Naive thymus-derived CD4-positive, alpha-beta T cell (primary cell): ENCODE data around the gene FSHB. TPM values are rescaled to one million over a fixed set of nuclear protein-coding genes. Genes with fewer than 3 reads are reported as not detected.

ENCODE experiments used
- ATAC-seq: fragments of 150-1000 bp; cut with Tn5 transposase; 2 replicates; pipeline ENCODE4 v1.10.0; 2021; ENCODE audit warnings: mild to moderate bottlenecking, moderate library complexity
- CTCF ChIA-PET: fragments of 350-600 bp; sonication (Branson Sonifier 250); formaldehyde crosslinking; loops from one replicate; lab custom pipeline; 2021; ENCODE audit warnings: antibody characterized with exemption; lab: Charles Lee
- POLR2A ChIA-PET: fragments of 350-600 bp; sonication (Branson Sonifier 250); formaldehyde crosslinking; loops from one replicate; lab custom pipeline; 2021; ENCODE audit warnings: antibody characterized with exemption, inconsistent platforms; lab: Charles Lee
- DNase-seq, 9 donors: peaks; one replicate each; pipeline versions ENCODE4 v3.0.0 to v3.0.0-alpha.2; 2020 to 2022; ENCODE audit warnings: mixed read lengths in 1 of 9
- H3K27ac ChIP-seq: one replicate; pipeline ENCODE4 v1.7.0; 2013; ENCODE audit warnings: mild to moderate bottlenecking, low read depth, low read length, moderate library complexity
- H3K27me3 ChIP-seq, 2 donors: one replicate each; pipeline ENCODE4 v1.7.0; 2013; ENCODE audit warnings: low read length in 2 of 2, mild to moderate bottlenecking in 2 of 2, moderate library complexity in 2 of 2; ENCODE audit not compliant: control insufficient read depth in 2 of 2, insufficient read depth in 2 of 2
- H3K36me3 ChIP-seq, 3 experiments: 1 replicate in 2 of 3; 2 replicates in 1 of 3; pipeline ENCODE4 v1.7.0; 2013; ENCODE audit warnings: low read length in 3 of 3, mild to moderate bottlenecking in 3 of 3, moderate library complexity in 1 of 3; ENCODE audit not compliant: insufficient read depth in 3 of 3, control insufficient read depth in 2 of 3
- H3K4me1 ChIP-seq, 2 donors: one replicate each; pipeline ENCODE4 v1.7.0; 2013; ENCODE audit warnings: low read length in 2 of 2, mild to moderate bottlenecking in 2 of 2, moderate library complexity in 1 of 2; ENCODE audit not compliant: control insufficient read depth in 2 of 2, insufficient read depth in 2 of 2
- H3K4me3 ChIP-seq: 2 replicates; pipeline ENCODE4 v1.7.0; 2013; ENCODE audit warnings: mild to moderate bottlenecking, low read length
- H3K9me3 ChIP-seq, 3 experiments: 1 replicate in 2 of 3; 2 replicates in 1 of 3; pipeline ENCODE4 v1.7.0; 2013; ENCODE audit warnings: low read length in 3 of 3; ENCODE audit not compliant: control insufficient read depth in 2 of 3
- H3K27ac Mint-ChIP-seq, 9 donors: one replicate each; pipeline ENCODE4 v1.8.0; 2020 to 2022; ENCODE audit warnings: mixed read lengths in 9 of 9, mild to moderate bottlenecking in 8 of 9, moderate library complexity in 5 of 9, inconsistent platforms in 2 of 9
- H3K27me3 Mint-ChIP-seq, 5 donors: one replicate each; pipeline ENCODE4 v1.8.0; 2021 to 2022; ENCODE audit warnings: mixed read lengths in 5 of 5, mild to moderate bottlenecking in 1 of 5
- H3K36me3 Mint-ChIP-seq, 5 donors: one replicate each; pipeline ENCODE4 v1.8.0; 2020 to 2022; ENCODE audit warnings: mixed read lengths in 5 of 5, mild to moderate bottlenecking in 3 of 5, inconsistent platforms in 1 of 5
- H3K4me1 Mint-ChIP-seq, 7 donors: one replicate each; pipeline ENCODE4 v1.8.0; 2020 to 2022; ENCODE audit warnings: mixed read lengths in 7 of 7, mild to moderate bottlenecking in 3 of 7, inconsistent platforms in 1 of 7
- H3K4me3 Mint-ChIP-seq, 10 donors: one replicate each; pipeline ENCODE4 v1.8.0; 2020 to 2022; ENCODE audit warnings: mild to moderate bottlenecking in 10 of 10, mixed read lengths in 10 of 10, moderate library complexity in 6 of 10, inconsistent platforms in 2 of 10
- H3K9me3 Mint-ChIP-seq, 11 donors: one replicate each; pipeline ENCODE4 v1.8.0; 2020 to 2022; ENCODE audit warnings: mixed read lengths in 11 of 11, mild to moderate bottlenecking in 4 of 11, inconsistent platforms in 1 of 11, moderate library complexity in 1 of 11
- intact Hi-C, 2 donors: fragments of 100-400 bp; cut with micrococcal nuclease; formaldehyde crosslinking; loops; one replicate each; pipeline ENCODE4 v1.15.1; 2023
- polyA plus RNA-seq, 2 donors: library from polyadenylated mRNA; unstranded; fragments of 300-500 nt; fragmentation: Illumina TruSeq; gene quantifications; one replicate each; pipeline ENCODE4 v1.2.3, GENCODE V29; 2021
- total RNA-seq, 6 experiments: library from RNA in 5 of 6; stranded (reverse) in 5 of 6; gene quantifications; 1 replicate in 5 of 6; 2 replicates in 1 of 6; pipeline ENCODE4 v1.2.3 and lab custom pipeline; 2021 to 2026

FSHB gene
- total and polyA plus RNA-seq, 7 experiments from 2014 or later, result not detected

DNA sequence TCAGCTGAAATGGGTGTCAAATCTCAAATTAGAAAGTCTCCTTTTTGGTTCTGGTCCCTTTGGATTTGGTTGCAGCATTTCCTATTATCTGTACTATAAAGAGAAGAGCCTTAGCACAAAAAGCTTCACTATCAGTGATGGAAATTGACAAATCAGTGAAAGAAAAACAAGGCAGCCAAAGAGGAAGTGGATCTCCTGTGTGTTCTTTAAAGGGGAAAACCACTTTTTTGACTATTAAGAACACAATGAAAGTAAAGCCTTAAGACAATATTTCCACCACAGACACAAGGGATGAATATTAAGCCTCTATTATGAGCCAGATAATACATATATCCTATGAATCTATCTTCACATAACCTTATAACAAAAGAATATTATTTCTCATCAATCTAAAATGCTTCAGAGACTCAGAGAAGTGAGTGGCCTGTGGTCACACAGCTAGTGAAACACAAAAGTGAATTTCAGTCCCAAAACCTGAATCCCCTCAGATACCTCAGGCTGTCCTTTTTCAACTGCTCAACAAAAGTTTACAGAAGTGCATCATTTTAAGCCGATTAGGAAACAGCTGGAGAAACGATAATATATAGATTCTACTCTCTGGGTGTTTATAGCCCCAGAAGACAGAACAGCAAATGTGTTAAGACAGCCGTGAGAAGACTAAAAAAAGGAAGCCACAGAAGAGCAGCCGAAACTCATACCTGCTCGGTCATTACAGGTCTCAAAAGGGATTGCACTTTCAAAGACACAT is 24.4 kb upstream of the FSHB start:
- no peak for DNase-seq
- intact Hi-C loops, result no loop called here
- ChIA-PET POLR2A (no interaction called here), CTCF (no interaction called here)
- Histone ChIP-seq H3K4me1 (no peaks in the 10 kb centered on the region), H3K36me3 (no peaks in the 10 kb centered on the region), H3K9me3 (no peaks in the 10 kb centered on the region), H3K4me3 (no peak overlapping the region), H3K27ac (no peak overlapping the region), H3K27me3 (no peaks in the 10 kb centered on the region)
- Mint-ChIP-seq H3K4me1 (no peaks in the 10 kb centered on the region), H3K36me3 (no peaks in the 10 kb centered on the region), H3K9me3 (peaks cover 0 to 5% (median 0%) of the 10 kb centered on the region in 11 donors), H3K27me3 (peaks cover 2 to 10% (median 5%) of the 10 kb centered on the region in 5 donors), H3K4me3 (no peak overlapping the region), H3K27ac (peak overlapping the region in 1 of 9 donors; percentile 4)
- no peak for ATAC-seq

DNA sequence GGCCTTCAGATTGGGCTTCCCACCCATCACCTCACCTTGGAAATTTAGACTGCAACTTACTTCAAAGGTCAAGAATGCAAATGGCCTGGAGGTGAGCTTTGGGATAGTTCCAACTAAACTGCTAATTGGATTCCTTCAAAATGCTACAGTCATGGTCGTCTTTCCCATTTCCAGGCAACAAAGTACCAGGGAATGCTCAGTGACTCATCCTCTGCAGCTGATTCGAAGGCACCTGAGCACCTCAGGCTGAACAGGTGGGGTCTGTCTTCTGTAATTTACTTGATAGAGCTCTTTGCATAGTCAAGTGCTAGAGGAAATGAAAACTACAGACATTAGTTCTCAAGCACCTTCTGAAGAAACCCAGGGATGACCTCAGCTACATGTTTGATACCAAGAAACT is 20.5 kb upstream of the FSHB start:
- Histone ChIP-seq H3K4me3 (no peak overlapping the region), H3K36me3 (no peaks in the 10 kb centered on the region), H3K9me3 (no peaks in the 10 kb centered on the region), H3K27me3 (no peaks in the 10 kb centered on the region), H3K4me1 (no peaks in the 10 kb centered on the region), H3K27ac (no peak overlapping the region)
- Mint-ChIP-seq H3K4me3 (no peak overlapping the region), H3K4me1 (no peaks in the 10 kb centered on the region), H3K36me3 (no peaks in the 10 kb centered on the region), H3K27ac (no peak overlapping the region), H3K27me3 (peaks cover 2 to 9% (median 7%) of the 10 kb centered on the region in 5 donors), H3K9me3 (peaks cover 0 to 3% (median 0%) of the 10 kb centered on the region in 11 donors)
- POLR2A ChIA-PET, result no interaction called here
- DNase-seq (no peak), ATAC-seq (no peak)
- intact Hi-C loops, result no loop called here
- CTCF ChIA-PET, result no interaction called here

DNA sequence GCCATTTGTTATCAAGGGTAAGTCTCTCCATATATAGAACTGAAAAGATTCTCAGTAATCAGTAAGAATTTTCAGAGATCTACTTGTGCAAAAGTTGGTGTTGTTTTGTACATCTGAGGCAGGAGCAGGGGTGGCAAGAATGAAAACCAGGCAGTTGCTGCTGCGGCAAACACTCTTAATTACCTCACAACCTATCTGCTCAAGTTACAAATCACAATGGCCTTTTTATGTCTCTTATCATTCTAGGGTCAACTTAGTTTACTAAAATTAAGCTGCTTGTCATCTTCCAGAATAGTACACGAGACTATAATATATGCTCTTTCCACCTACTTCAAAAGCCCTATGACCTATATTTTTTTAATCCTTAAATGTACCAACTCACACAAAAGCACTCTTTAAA is 14.3 kb upstream of the FSHB start:
- H3K36me3 Mint-ChIP-seq, result no peaks in the 10 kb centered on the region
- H3K4me1 Mint-ChIP-seq, result no peaks in the 10 kb centered on the region
- no peak overlapping the region for H3K4me3 Mint-ChIP-seq
- Histone ChIP-seq H3K9me3 (no peaks in the 10 kb centered on the region), H3K36me3 (no peaks in the 10 kb centered on the region), H3K4me3 (no peak overlapping the region), H3K27ac (no peak overlapping the region), H3K27me3 (no peaks in the 10 kb centered on the region), H3K4me1 (no peaks in the 10 kb centered on the region)
- peaks cover 0 to 13% (median 3%) of the 10 kb centered on the region in 5 donors for H3K27me3 Mint-ChIP-seq
- ChIA-PET CTCF (no interaction called here), POLR2A (no interaction called here)
- no peak overlapping the region for H3K27ac Mint-ChIP-seq
- no peak for ATAC-seq
- DNase-seq, result no peak
- intact Hi-C loops, result no loop called here
- peaks cover 0 to 6% (median 0%) of the 10 kb centered on the region in 11 donors for H3K9me3 Mint-ChIP-seq

DNA sequence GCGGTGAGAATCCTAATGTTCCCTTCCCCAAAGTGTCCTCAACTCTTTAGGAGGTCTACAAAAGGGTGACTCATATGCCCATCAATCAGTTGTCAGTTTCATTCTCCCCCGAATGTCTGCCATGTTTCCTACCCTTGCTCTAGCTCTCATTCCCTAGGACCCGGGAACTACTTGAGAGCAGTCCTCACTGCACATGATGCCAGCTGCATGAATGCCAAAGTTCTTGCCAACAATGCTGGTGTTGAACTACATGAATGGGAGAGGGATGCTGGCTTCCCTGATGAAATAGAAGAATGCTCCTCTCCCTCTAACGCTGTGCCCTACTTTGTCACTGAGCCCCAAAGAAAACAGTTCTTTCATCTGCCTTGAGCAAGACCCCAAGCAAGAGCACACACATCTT is 12.5 kb upstream of the FSHB start:
- POLR2A ChIA-PET, result no interaction called here
- Histone ChIP-seq H3K4me3 (no peak overlapping the region), H3K4me1 (no peaks in the 10 kb centered on the region), H3K9me3 (no peaks in the 10 kb centered on the region), H3K27me3 (no peaks in the 10 kb centered on the region), H3K36me3 (no peaks in the 10 kb centered on the region), H3K27ac (no peak overlapping the region)
- ATAC-seq, result no peak
- Mint-ChIP-seq H3K36me3 (no peaks in the 10 kb centered on the region), H3K4me1 (no peaks in the 10 kb centered on the region), H3K27ac (no peak overlapping the region), H3K27me3 (peaks cover 0 to 14% (median 6%) of the 10 kb centered on the region in 5 donors), H3K4me3 (no peak overlapping the region), H3K9me3 (peaks cover 0 to 3% (median 0%) of the 10 kb centered on the region in 11 donors)
- no peak for DNase-seq
- CTCF ChIA-PET, result no interaction called here
- intact Hi-C loops, result no loop called here

DNA sequence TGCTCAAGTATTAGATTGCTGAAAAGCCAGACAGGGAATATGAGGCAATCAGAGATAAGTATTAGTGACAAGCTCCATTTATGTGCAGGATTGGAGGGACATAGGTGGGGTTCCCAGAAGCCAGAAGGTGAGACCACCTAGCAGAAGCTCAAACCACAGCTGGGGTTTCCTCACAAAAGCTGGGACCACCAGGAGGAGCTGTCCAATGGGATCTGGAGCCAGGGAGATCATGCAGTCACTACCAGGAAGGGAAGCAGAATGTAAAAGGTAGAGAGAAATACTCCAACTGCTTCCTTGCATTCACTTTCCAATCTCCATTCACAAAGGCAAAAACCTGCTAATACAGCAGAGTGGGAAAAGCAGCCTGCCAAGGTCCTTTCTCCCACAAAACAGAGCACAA is 5.2 kb upstream of the FSHB start:
- H3K9me3 ChIP-seq, result peaks cover 0 to 6% (median 0%) of the 10 kb centered on the region in 3 experiments
- no peak for DNase-seq
- no peak overlapping the region for H3K4me3 ChIP-seq
- intact Hi-C loops, result no loop called here
- peaks cover 0 to 22% (median 16%) of the 10 kb centered on the region in 5 donors for H3K27me3 Mint-ChIP-seq
- ChIA-PET POLR2A (no interaction called here), CTCF (no interaction called here)
- H3K9me3 Mint-ChIP-seq, result peaks cover 0 to 28% (median 9%) of the 10 kb centered on the region in 11 donors
- H3K4me1 ChIP-seq, result no peaks in the 10 kb centered on the region
- H3K36me3 ChIP-seq, result no peaks in the 10 kb centered on the region
- H3K27ac Mint-ChIP-seq, result no peak overlapping the region
- no peaks in the 10 kb centered on the region for H3K36me3 Mint-ChIP-seq
- no peaks in the 10 kb centered on the region for H3K4me1 Mint-ChIP-seq
- H3K27me3 ChIP-seq, result no peaks in the 10 kb centered on the region
- H3K4me3 Mint-ChIP-seq, result no peak overlapping the region
- H3K27ac ChIP-seq, result no peak overlapping the region
- ATAC-seq, result no peak

DNA sequence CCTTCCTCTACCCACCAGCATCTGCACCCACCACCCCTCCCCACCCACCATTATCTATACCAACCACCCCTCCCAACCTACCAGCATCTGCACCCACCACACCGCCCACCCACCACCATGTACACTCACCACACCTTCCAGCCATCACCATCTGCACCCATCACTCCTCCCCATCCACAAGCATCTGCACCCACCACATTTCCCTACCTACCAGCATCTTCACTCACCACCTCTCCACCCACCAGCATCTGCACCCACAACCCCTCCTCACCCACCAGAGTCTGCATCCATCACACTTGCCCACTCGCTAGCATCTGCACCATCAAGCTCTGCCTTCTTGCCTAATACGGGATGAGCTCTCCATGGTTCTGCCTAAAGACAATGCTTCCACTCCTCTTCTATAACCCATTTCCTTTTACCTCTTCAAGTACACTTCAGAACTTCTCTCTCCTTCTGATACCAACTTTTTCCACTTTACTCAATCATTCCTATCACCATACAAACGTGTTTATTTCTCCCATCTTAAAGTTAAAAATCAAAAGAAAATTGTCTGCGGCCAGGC is 2.4 kb upstream of the FSHB start:
- no peaks in the 10 kb centered on the region for H3K4me1 Mint-ChIP-seq
- Histone ChIP-seq H3K36me3 (no peaks in the 10 kb centered on the region), H3K27me3 (no peaks in the 10 kb centered on the region), H3K9me3 (peaks cover 0 to 6% (median 0%) of the 10 kb centered on the region in 3 experiments), H3K4me3 (no peak overlapping the region), H3K4me1 (no peaks in the 10 kb centered on the region), H3K27ac (no peak overlapping the region)
- POLR2A ChIA-PET, result no interaction called here
- H3K9me3 Mint-ChIP-seq, result peaks cover 0 to 28% (median 9%) of the 10 kb centered on the region in 11 donors
- intact Hi-C loops, result no loop called here
- no peak overlapping the region for H3K4me3 Mint-ChIP-seq
- no peak for DNase-seq
- H3K27me3 Mint-ChIP-seq, result peaks cover 0 to 22% (median 13%) of the 10 kb centered on the region in 5 donors
- no peak for ATAC-seq
- CTCF ChIA-PET, result no interaction called here
- H3K36me3 Mint-ChIP-seq, result no peaks in the 10 kb centered on the region
- H3K27ac Mint-ChIP-seq, result no peak overlapping the region

DNA sequence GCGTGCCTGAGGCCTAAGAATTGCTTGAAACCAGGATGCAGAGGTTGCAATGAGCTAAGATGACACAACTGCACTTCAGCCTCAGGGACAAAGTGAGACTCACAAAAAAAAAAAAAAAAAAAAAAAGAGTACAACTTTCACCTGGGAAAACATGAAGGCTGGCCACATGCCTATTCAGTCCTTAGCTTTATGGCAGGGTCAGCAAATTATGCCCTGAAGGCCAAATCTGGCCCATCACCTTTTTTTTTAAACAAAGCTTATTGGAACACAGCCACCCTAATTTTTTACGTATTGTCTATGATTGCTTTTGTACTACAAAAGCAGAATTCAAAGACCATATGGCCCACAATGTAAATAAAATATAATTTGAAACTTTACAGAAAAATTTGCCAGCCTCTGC is 8.2 kb downstream of the FSHB start:
- ChIA-PET POLR2A (no interaction called here), CTCF (interaction anchor here (0.6 kb wide), 1 partner anchor 12 kb away, joined by 3 read pairs; no protein-coding TSS in a partner anchor)

More for the DNA sequence above, 8.2 kb downstream of the FSHB start:
- Histone ChIP-seq H3K36me3 (no peaks in the 10 kb centered on the region), H3K27me3 (no peaks in the 10 kb centered on the region), H3K4me1 (no peaks in the 10 kb centered on the region), H3K27ac (no peak overlapping the region), H3K9me3 (no peaks in the 10 kb centered on the region), H3K4me3 (no peak overlapping the region)
- no peak overlapping the region for H3K4me3 Mint-ChIP-seq
- DNase-seq, result no peak
- peaks cover 0 to 11% (median 2%) of the 10 kb centered on the region in 5 donors for H3K27me3 Mint-ChIP-seq
- intact Hi-C loops, result no loop called here
- H3K9me3 Mint-ChIP-seq, result peaks cover 0 to 4% (median 0%) of the 10 kb centered on the region in 11 donors
- peaks cover 0 to 1% (median 0%) of the 10 kb centered on the region in 7 donors for H3K4me1 Mint-ChIP-seq
- H3K36me3 Mint-ChIP-seq, result no peaks in the 10 kb centered on the region
- no peak overlapping the region for H3K27ac Mint-ChIP-seq
- ATAC-seq, result no peak
